ENCODE data around the gene MED12L.
"Not testable (repeated sequence)": the region's sequence is repeated elsewhere in the genome, so short reads cannot be mapped to it uniquely, and the experiment has no call there.

MED12L gene

GRCh38 chr3:151216641-151217607 lies 131.5 kb downstream of the MED12L start:
- H3K27ac Mint-ChIP-seq = peak overlapping the region; percentile 63
- H3K9me3 Mint-ChIP-seq = peaks cover 10% of the 10 kb centered on the region
- H3K4me3 Mint-ChIP-seq = no peak overlapping the region
- H3K27me3 Mint-ChIP-seq = no peaks in the 10 kb centered on the region
- peaks cover 33% of the 10 kb centered on the region for H3K4me1 Mint-ChIP-seq (ENCODE audit: low read depth)
- peaks cover 11% of the 10 kb centered on the region for H3K36me3 Mint-ChIP-seq (ENCODE audit: low read depth)

- Mint-ChIP-seq H3K27me3 (no peaks in the 10 kb centered on the region), H3K4me1 (ENCODE audit: low read depth) (peaks cover 33% of the 10 kb centered on the region), H3K27ac (no peak overlapping the region), H3K9me3 (peaks cover 17% of the 10 kb centered on the region), H3K4me3 (no peak overlapping the region), H3K36me3 (ENCODE audit: low read depth) (peaks cover 18% of the 10 kb centered on the region)
Observed at GRCh38 chr3:151218136-151218535, 132.7 kb downstream of the MED12L start.

GRCh38 chr3:151219056-151219455 lies 133.6 kb downstream of the MED12L start:
- H3K27me3 Mint-ChIP-seq = no peaks in the 10 kb centered on the region
- no peak overlapping the region for H3K27ac Mint-ChIP-seq
- H3K4me3 Mint-ChIP-seq = no peak overlapping the region
- peaks cover 18% of the 10 kb centered on the region for H3K36me3 Mint-ChIP-seq (ENCODE audit: low read depth)
- peaks cover 33% of the 10 kb centered on the region for H3K4me1 Mint-ChIP-seq (ENCODE audit: low read depth)
- H3K9me3 Mint-ChIP-seq = peaks cover 17% of the 10 kb centered on the region

GRCh38 chr3:151224268-151224866 lies 138.9 kb downstream of the MED12L start:
- peaks cover 18% of the 10 kb centered on the region for H3K36me3 Mint-ChIP-seq (ENCODE audit: low read depth)
- H3K27me3 Mint-ChIP-seq = no peaks in the 10 kb centered on the region
- no peak overlapping the region for H3K4me3 Mint-ChIP-seq
- H3K4me1 Mint-ChIP-seq (ENCODE audit: low read depth) = peaks cover 48% of the 10 kb centered on the region
- H3K27ac Mint-ChIP-seq = peak overlapping the region; percentile 75
- H3K9me3 Mint-ChIP-seq = peaks cover 17% of the 10 kb centered on the region

DNA sequence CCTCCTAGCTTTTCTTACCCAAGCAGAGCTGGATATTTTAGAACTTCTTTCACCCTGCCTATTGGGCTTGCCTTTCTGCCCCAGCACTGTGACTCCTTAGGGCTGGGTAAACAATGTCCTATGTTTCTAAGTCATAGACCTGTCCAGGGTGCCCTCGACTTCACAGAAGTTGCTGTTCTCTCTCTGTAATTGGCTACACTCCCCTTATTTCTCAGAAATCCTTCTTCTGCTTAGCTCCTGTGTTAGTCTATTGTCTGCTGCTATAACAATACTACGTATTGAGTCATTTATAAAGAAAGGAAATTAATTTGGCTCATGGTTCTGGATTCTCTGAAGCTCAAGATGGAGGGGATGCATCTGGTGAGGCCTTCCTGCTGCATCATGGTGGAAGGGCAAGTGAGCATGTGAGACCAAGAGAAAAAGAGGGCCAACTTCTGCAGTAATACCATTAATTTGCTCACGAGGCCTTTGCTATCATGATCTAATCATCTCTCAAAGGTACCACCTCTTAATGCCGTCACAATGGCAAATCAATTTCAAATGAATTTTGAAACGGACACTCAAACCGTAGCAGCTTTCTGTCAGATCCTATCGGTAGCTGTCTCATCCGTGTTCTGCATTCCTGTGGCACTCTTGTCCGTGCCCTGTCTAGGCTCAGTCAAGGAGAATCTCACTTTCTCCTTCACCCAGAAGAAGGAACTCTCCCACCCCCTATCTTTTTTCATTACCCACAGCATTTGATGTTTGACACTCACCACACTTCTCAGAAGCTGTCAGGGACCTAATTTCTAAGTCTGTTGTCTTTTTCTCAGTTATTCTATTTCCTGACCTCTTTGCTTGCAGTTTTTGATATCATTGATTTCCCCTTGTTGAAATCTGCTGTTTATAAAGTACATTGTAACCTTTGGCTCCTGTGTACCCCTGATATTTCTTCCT lies 139.8 kb downstream of the MED12L start:
- Mint-ChIP-seq H3K4me3 (peak overlapping the region; percentile 1), H3K27ac (peak overlapping the region; percentile 88), H3K36me3 (ENCODE audit: low read depth) (peaks cover 18% of the 10 kb centered on the region), H3K9me3 (peaks cover 13% of the 10 kb centered on the region), H3K27me3 (no peaks in the 10 kb centered on the region), H3K4me1 (ENCODE audit: low read depth) (peaks cover 53% of the 10 kb centered on the region)

- Mint-ChIP-seq H3K36me3 (ENCODE audit: low read depth) (peaks cover 11% of the 10 kb centered on the region), H3K4me1 (ENCODE audit: low read depth) (peaks cover 62% of the 10 kb centered on the region), H3K27ac (peak overlapping the region; percentile 88), H3K9me3 (peaks cover 8% of the 10 kb centered on the region), H3K4me3 (peak overlapping the region; percentile 17), H3K27me3 (no peaks in the 10 kb centered on the region)
Observed at GRCh38 chr3:151226088-151226563, 140.7 kb downstream of the MED12L start.

DNA sequence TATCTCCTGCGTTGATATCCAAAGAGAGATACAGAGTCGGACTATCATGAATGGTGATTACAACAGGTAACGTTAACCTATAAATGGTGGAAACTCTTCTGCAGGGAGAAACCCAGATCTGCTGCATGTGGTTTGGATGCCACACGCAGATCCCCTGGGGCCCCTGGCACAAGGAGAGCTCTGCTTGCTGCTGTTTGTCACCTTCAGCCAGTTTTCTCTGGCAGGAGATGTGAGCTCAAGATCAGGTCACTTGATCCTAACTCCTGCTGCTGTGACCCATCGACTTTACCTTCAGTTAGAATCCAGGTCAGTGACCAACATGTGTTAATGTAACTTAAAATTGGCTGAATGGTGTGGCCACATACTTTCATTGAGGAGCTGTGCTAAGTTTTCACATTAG lies 141.4 kb downstream of the MED12L start:
- Mint-ChIP-seq H3K36me3 (ENCODE audit: low read depth) (peaks cover 8% of the 10 kb centered on the region), H3K27me3 (no peaks in the 10 kb centered on the region), H3K27ac (peak overlapping the region; percentile 88), H3K4me1 (ENCODE audit: low read depth) (peaks cover 67% of the 10 kb centered on the region), H3K4me3 (peak overlapping the region; percentile 17), H3K9me3 (peaks cover 8% of the 10 kb centered on the region)

DNA sequence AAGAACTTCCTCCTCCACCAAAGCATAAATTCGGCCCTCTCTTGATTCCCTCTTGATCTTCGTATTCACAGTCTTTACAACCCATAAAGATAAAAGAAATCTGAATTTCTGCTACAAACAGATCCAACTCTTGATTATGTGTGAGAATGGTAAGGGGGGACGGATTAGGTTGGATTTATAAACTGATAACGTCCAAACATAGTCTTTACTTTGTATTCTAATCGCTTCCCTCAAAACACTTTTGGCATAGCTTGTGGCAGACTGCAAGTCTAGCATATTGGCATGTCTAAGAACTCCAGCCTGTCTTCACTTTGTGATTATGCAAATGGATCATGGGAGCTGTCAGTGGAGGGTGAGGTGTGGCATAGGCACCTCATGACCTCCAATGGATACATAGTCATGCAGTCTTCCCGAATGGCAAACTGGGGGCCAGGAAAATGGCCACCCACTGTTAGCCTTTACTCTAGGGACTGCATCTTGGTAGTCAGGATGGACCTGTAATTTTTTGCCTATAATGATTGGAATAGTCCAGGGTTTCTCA lies 141.9 kb downstream of the MED12L start:
- peaks cover 67% of the 10 kb centered on the region for H3K4me1 Mint-ChIP-seq (ENCODE audit: low read depth)
- peaks cover 3% of the 10 kb centered on the region for H3K36me3 Mint-ChIP-seq (ENCODE audit: low read depth)
- H3K9me3 Mint-ChIP-seq = peaks cover 3% of the 10 kb centered on the region
- H3K4me3 Mint-ChIP-seq = peak overlapping the region; percentile 17
- H3K27me3 Mint-ChIP-seq = no peaks in the 10 kb centered on the region
- H3K27ac Mint-ChIP-seq = peak overlapping the region; percentile 88

GRCh38 chr3:151227807-151228665 lies 142.6 kb downstream of the MED12L start:
- H3K4me3 Mint-ChIP-seq = peak overlapping the region; percentile 17
- peaks cover 67% of the 10 kb centered on the region for H3K4me1 Mint-ChIP-seq (ENCODE audit: low read depth)
- H3K9me3 Mint-ChIP-seq = no peaks in the 10 kb centered on the region
- H3K27ac Mint-ChIP-seq = peak overlapping the region; percentile 88
- H3K36me3 Mint-ChIP-seq (ENCODE audit: low read depth) = no peaks in the 10 kb centered on the region
- H3K27me3 Mint-ChIP-seq = no peaks in the 10 kb centered on the region

- H3K4me1 Mint-ChIP-seq (ENCODE audit: low read depth) = peaks cover 67% of the 10 kb centered on the region
- no peaks in the 10 kb centered on the region for H3K36me3 Mint-ChIP-seq (ENCODE audit: low read depth)
- peak overlapping the region; percentile 74 for H3K27ac Mint-ChIP-seq
- no peak overlapping the region for H3K4me3 Mint-ChIP-seq
- no peaks in the 10 kb centered on the region for H3K9me3 Mint-ChIP-seq
- H3K27me3 Mint-ChIP-seq = no peaks in the 10 kb centered on the region
Observed at GRCh38 chr3:151228666-151229040, 143.2 kb downstream of the MED12L start.

GRCh38 chr3:151230646-151231045 lies 145.2 kb downstream of the MED12L start:
- Mint-ChIP-seq H3K4me1 (ENCODE audit: low read depth) (peaks cover 54% of the 10 kb centered on the region), H3K36me3 (ENCODE audit: low read depth) (no peaks in the 10 kb centered on the region), H3K27ac (peak overlapping the region; percentile 84), H3K9me3 (no peaks in the 10 kb centered on the region), H3K27me3 (no peaks in the 10 kb centered on the region), H3K4me3 (peak overlapping the region; percentile 50)

- not testable (repeated sequence) for H3K27me3 Mint-ChIP-seq; H3K36me3 Mint-ChIP-seq (ENCODE audit: low read depth); H3K27ac Mint-ChIP-seq; H3K4me3 Mint-ChIP-seq; H3K9me3 Mint-ChIP-seq
- H3K4me1 Mint-ChIP-seq (ENCODE audit: low read depth) = peaks cover 36% of the 10 kb centered on the region
Observed at GRCh38 chr3:151232403-151232802, 146.9 kb downstream of the MED12L start.

- Mint-ChIP-seq H3K4me1 (ENCODE audit: low read depth) (peaks cover 30% of the 10 kb centered on the region), H3K4me3 (no peak overlapping the region), H3K36me3 (ENCODE audit: low read depth) (no peaks in the 10 kb centered on the region), H3K9me3 (no peaks in the 10 kb centered on the region), H3K27ac (no peak overlapping the region), H3K27me3 (no peaks in the 10 kb centered on the region)
Observed at GRCh38 chr3:151232991-151233390, 147.5 kb downstream of the MED12L start.

Measured in stimulated activated naive CD8-positive, alpha-beta T cell treated with anti-CD3 and anti-CD28 coated beads, Interleukin-15, Interleukin-2, amounts not matched to agents 100 ng/mL and 50 ng/mL, for 24 hours (primary cell).